HEK293 (cell line): ENCODE data around the gene SMAD7.

Experiments
- CTCF ChIA-PET: fragments of 350-600 bp; formaldehyde crosslinking; extraction: SDS; loops from one replicate; lab custom pipeline; 2021; ENCODE audit warnings: antibody characterized with exemption; lab: Yijun Ruan, JAX
- POLR2A ChIA-PET: fragments of 300-600 bp; formaldehyde crosslinking; extraction: SDS; loops from one replicate; lab custom pipeline; 2020; ENCODE audit warnings: antibody characterized with exemption, inconsistent platforms; lab: Yijun Ruan, JAX
- H3K27ac ChIP-seq: fragments of 200-500 bp; sonication (Bioruptor generic); 2 replicates; pipeline ENCODE4 v1.5.1; 2014; ENCODE audit warnings: low read depth, low read length, control low read depth, inconsistent platforms; ENCODE audit errors: extremely low read depth
- H3K36me3 ChIP-seq, 2 experiments: fragments of 200-500 bp in 1 of 2; sonication (Bioruptor generic) in 1 of 2; 1 replicate in 1 of 2; 2 replicates in 1 of 2; pipeline ENCODE4 v1.5.1; 2014 to 2017; ENCODE audit warnings: inconsistent platforms in 2 of 2, low read length in 2 of 2; ENCODE audit not compliant: control insufficient read depth in 2 of 2, insufficient read depth in 1 of 2
- H3K4me1 ChIP-seq: fragments of 200-500 bp; sonication (Bioruptor generic); 2 replicates; pipeline ENCODE4 v1.5.1; 2014; ENCODE audit warnings: mild to moderate bottlenecking, low read length, inconsistent platforms; ENCODE audit not compliant: control insufficient read depth, insufficient read depth
- H3K4me3 ChIP-seq: 2 replicates; pipeline ENCODE4 v1.5.1; 2011; ENCODE audit warnings: low read depth, mild to moderate bottlenecking, control low read depth, low read length, moderate library complexity
- H3K9me3 ChIP-seq: fragments of 200-500 bp; sonication (Bioruptor generic); 2 replicates; pipeline ENCODE4 v1.5.1; 2014; ENCODE audit warnings: low read depth, low read length, inconsistent platforms; ENCODE audit not compliant: control insufficient read depth, insufficient read depth
- KLF9 ChIP-seq: fragments of 450-650 bp; formaldehyde crosslinking; IDR thresholded peaks from 2 replicates; pipeline ENCODE4 v1.5.1; 2016; ENCODE audit warnings: missing biosample characterization, missing genetic modification characterization, low read depth
- MYNN ChIP-seq: fragments of 450-650 bp; formaldehyde crosslinking; IDR thresholded peaks from 2 replicates; pipeline ENCODE4 v1.5.1; 2016; ENCODE audit warnings: missing biosample characterization, missing genetic modification characterization, borderline replicate concordance
- SP2 ChIP-seq: fragments of 450-650 bp; formaldehyde crosslinking; IDR thresholded peaks from 2 replicates; pipeline ENCODE4 v1.5.1; 2016; ENCODE audit warnings: missing biosample characterization, missing genetic modification characterization
- ZNF132 ChIP-seq: fragments of 450-650 bp; formaldehyde crosslinking; IDR thresholded peaks from 2 replicates; pipeline ENCODE4 v1.5.1; 2017; ENCODE audit warnings: missing biosample characterization, missing genetic modification characterization, borderline replicate concordance
- ZNF529 ChIP-seq: fragments of 450-650 bp; formaldehyde crosslinking; IDR thresholded peaks from 2 replicates; pipeline ENCODE4 v1.5.1; 2017; ENCODE audit warnings: missing genetic modification characterization, missing biosample characterization; ENCODE audit not compliant: insufficient replicate concordance
- ZNF600 ChIP-seq: fragments of 450-650 bp; formaldehyde crosslinking; IDR thresholded peaks from 2 replicates; pipeline ENCODE4 v1.5.1; 2016; ENCODE audit warnings: missing biosample characterization, missing genetic modification characterization
- ZSCAN23 ChIP-seq: fragments of 450-650 bp; formaldehyde crosslinking; IDR thresholded peaks from 2 replicates; pipeline ENCODE4 v1.5.1; 2016; ENCODE audit warnings: missing biosample characterization, missing genetic modification characterization
- TF ChIP-seq, protein P1 (sequence below): fragments of 450-650 bp; formaldehyde crosslinking; IDR thresholded peaks from 2 replicates; pipeline ENCODE4 v1.5.1; 2016; ENCODE audit warnings: missing biosample characterization, missing genetic modification characterization
- TF ChIP-seq, protein P2 (sequence below): IDR thresholded peaks from 2 replicates; pipeline ENCODE4 v1.6.1; 2011; ENCODE audit warnings: mild to moderate bottlenecking, low read depth, low read length, borderline replicate concordance
- TF ChIP-seq, protein P3 (sequence below): fragments of 450-650 bp; formaldehyde crosslinking; IDR thresholded peaks from 2 replicates; pipeline ENCODE4 v1.5.1; 2016; ENCODE audit warnings: missing biosample characterization, missing genetic modification characterization
- TF ChIP-seq, protein P4 (sequence below): fragments of 450-650 bp; formaldehyde crosslinking; IDR thresholded peaks from 2 replicates; pipeline ENCODE4 v1.5.1; 2016; ENCODE audit warnings: missing biosample characterization, missing genetic modification characterization
- TF ChIP-seq, protein P5 (sequence below): fragments of 450-650 bp; formaldehyde crosslinking; IDR thresholded peaks from 2 replicates; pipeline ENCODE4 v1.5.1; 2017; ENCODE audit warnings: missing biosample characterization, missing genetic modification characterization
- TF ChIP-seq, protein P6 (sequence below): fragments of 450-650 bp; formaldehyde crosslinking; IDR thresholded peaks from 2 replicates; pipeline ENCODE4 v1.5.1; 2016; ENCODE audit warnings: missing biosample characterization, missing genetic modification characterization

SMAD7 gene

DNA sequence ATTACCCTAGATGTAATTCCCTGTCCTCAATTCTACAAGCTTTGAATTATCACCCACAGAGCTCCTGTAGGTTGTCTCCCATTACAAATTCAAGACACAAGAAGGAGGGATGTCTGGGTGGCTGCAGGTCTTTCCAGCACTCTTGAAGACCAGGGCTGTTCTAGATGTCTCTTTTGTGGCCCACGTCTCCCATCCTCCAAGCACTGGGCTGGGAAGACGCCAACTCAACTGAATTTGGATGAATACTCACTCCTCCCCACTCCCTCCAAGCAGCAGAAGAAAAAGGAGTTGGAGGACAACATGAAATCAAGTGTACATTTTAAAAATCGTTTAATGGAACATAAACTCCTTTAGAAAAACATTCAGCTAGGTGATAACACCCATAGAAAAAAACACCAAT, 31.2 kb downstream of the SMAD7 start (continued):
- TF ChIP-seq, protein P1, sequence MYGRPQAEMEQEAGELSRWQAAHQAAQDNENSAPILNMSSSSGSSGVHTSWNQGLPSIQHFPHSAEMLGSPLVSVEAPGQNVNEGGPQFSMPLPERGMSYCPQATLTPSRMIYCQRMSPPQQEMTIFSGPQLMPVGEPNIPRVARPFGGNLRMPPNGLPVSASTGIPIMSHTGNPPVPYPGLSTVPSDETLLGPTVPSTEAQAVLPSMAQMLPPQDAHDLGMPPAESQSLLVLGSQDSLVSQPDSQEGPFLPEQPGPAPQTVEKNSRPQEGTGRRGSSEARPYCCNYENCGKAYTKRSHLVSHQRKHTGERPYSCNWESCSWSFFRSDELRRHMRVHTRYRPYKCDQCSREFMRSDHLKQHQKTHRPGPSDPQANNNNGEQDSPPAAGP, result no peak
- TF ChIP-seq, protein P2, sequence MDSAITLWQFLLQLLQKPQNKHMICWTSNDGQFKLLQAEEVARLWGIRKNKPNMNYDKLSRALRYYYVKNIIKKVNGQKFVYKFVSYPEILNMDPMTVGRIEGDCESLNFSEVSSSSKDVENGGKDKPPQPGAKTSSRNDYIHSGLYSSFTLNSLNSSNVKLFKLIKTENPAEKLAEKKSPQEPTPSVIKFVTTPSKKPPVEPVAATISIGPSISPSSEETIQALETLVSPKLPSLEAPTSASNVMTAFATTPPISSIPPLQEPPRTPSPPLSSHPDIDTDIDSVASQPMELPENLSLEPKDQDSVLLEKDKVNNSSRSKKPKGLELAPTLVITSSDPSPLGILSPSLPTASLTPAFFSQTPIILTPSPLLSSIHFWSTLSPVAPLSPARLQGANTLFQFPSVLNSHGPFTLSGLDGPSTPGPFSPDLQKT, result no peak
- TF ChIP-seq KLF9, result no peak
- TF ChIP-seq, all 188 proteins: peak for 0

DNA sequence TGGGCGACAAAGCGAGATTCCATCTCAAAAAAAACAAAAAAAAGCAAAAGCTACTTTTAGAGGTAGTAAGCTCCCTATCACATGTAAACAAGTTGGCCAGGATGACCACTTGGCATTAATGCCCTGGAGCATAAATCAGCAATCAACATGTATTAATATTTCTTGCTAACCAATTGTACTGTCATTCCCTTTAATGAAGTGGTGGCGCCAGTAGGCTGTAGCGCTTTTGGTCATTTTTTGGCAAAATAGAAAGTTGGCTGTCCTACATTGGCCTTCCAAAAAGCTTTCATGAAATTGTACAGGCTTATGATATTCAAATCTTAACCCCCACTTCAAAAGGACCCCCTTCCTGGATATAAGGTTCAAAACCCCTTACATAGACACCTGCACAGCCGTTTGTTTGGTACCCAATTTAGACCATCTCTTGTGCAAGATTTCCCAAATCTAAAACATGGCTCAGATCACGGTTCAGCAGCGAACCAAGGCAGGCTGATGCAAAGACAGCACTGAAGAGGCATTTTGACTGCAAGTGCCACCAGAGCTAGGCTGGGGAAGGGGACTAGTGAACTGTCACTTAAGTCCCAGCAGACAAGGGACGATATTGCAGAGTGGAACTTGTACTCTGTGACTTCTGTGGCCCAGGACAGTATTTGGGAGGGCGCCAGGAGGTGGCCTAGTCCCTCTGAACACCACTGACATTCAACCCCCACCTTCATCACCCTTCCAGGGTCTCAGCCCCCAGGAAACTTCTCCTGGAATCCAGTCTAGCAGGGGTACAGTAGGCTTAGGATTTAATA, 31.9 kb downstream of the SMAD7 start:
- Histone ChIP-seq H3K4me1 (peaks cover 30% of the 10 kb centered on the region), H3K36me3 (peaks cover 13 to 44% of the 10 kb centered on the region in 2 experiments), H3K4me3 (no peak overlapping the region), H3K9me3 (no peaks in the 10 kb centered on the region), H3K27ac (no peak overlapping the region)
- ChIA-PET POLR2A (interaction anchor here (0.6 to 1.4 kb wide), 3 partner anchors 11 to 319 kb away, joined by 3 to 5 read pairs (median 3); no protein-coding TSS in a partner anchor), CTCF (interaction anchor here (0.7 kb wide), 1 partner anchor 297 kb away, joined by 3 read pairs; no protein-coding TSS in a partner anchor)
- TF ChIP-seq ZSCAN23 (tag by site-specific recombination) (no peak), ZNF132 (tag by site-specific recombination) (no peak), MYNN (tag by site-specific recombination) (no peak), ZNF529 (tag by site-specific recombination) (no peak)
- TF ChIP-seq, protein P3, sequence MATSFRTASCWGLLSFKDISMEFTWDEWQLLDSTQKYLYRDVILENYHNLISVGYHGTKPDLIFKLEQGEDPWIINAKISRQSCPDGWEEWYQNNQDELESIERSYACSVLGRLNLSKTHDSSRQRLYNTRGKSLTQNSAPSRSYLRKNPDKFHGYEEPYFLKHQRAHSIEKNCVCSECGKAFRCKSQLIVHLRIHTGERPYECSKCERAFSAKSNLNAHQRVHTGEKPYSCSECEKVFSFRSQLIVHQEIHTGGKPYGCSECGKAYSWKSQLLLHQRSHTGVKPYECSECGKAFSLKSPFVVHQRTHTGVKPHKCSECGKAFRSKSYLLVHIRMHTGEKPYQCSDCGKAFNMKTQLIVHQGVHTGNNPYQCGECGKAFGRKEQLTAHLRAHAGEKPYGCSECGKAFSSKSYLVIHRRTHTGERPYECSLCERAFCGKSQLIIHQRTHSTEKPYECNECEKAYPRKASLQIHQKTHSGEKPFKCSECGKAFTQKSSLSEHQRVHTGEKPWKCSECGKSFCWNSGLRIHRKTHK (tag by site-specific recombination), result no peak
- TF ChIP-seq, protein P4, sequence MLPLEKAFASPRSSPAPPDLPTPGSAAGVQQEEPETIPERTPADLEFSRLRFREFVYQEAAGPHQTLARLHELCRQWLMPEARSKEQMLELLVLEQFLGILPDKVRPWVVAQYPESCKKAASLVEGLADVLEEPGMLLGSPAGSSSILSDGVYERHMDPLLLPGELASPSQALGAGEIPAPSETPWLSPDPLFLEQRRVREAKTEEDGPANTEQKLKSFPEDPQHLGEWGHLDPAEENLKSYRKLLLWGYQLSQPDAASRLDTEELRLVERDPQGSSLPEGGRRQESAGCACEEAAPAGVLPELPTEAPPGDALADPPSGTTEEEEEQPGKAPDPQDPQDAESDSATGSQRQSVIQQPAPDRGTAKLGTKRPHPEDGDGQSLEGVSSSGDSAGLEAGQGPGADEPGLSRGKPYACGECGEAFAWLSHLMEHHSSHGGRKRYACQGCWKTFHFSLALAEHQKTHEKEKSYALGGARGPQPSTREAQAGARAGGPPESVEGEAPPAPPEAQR (tag by site-specific recombination), result no peak

DNA sequence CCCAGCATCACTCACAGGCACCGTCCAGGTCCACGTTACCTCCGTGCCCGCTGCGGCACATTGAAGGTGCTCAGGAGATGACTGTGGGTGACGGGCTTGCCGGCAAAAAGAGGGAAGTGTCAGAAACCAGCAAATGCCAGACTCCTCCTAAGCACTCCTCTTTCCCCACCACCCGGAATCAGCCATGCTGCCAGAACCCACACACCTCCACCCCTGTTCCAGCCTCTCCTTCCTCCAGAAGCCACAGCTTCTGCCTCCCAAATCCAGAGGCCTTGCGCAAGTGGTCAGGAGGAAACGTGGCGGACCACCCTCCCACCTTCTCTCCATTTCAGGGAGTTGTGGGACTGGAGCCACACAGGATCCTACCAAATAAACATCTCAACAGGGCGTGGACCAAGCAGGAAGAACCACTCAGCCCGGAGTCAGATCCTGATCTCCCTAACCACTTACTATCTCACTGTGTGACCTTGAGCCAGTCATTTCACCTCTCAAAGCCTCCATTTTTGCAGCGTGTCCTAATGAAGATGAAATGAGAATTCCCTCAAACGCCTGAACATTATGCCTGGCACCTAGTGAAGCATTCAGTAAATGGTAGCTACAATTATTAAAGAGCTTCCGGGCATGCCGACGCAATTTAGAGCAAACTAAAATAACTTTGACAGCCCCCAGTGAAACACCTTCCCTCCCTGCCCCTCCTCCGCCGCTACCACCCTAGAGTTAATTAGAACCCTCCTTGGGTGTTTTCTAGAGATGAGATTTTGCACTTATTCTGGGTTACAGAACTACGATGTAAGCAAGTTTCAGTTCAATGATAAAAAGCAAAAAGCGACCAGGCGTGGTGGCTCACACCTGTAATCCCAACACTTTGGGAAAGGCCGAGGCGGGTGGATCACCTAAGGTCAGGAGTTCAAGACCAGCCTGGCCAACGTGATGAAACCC, 32.9 kb downstream of the SMAD7 start:
- H3K4me3 ChIP-seq, result no peak overlapping the region
- no peak overlapping the region for H3K27ac ChIP-seq
- TF ChIP-seq SP2 (tag by site-specific recombination) (no peak), ZNF600 (tag by site-specific recombination) (0 out of 2 replicates have a peak, but pooled peaks have one; percentile 45)
- TF ChIP-seq, protein P5, sequence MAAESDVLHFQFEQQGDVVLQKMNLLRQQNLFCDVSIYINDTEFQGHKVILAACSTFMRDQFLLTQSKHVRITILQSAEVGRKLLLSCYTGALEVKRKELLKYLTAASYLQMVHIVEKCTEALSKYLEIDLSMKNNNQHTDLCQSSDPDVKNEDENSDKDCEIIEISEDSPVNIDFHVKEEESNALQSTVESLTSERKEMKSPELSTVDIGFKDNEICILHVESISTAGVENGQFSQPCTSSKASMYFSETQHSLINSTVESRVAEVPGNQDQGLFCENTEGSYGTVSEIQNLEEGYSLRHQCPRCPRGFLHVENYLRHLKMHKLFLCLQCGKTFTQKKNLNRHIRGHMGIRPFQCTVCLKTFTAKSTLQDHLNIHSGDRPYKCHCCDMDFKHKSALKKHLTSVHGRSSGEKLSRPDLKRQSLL (tag by site-specific recombination), result no peak
- TF ChIP-seq, protein P6, sequence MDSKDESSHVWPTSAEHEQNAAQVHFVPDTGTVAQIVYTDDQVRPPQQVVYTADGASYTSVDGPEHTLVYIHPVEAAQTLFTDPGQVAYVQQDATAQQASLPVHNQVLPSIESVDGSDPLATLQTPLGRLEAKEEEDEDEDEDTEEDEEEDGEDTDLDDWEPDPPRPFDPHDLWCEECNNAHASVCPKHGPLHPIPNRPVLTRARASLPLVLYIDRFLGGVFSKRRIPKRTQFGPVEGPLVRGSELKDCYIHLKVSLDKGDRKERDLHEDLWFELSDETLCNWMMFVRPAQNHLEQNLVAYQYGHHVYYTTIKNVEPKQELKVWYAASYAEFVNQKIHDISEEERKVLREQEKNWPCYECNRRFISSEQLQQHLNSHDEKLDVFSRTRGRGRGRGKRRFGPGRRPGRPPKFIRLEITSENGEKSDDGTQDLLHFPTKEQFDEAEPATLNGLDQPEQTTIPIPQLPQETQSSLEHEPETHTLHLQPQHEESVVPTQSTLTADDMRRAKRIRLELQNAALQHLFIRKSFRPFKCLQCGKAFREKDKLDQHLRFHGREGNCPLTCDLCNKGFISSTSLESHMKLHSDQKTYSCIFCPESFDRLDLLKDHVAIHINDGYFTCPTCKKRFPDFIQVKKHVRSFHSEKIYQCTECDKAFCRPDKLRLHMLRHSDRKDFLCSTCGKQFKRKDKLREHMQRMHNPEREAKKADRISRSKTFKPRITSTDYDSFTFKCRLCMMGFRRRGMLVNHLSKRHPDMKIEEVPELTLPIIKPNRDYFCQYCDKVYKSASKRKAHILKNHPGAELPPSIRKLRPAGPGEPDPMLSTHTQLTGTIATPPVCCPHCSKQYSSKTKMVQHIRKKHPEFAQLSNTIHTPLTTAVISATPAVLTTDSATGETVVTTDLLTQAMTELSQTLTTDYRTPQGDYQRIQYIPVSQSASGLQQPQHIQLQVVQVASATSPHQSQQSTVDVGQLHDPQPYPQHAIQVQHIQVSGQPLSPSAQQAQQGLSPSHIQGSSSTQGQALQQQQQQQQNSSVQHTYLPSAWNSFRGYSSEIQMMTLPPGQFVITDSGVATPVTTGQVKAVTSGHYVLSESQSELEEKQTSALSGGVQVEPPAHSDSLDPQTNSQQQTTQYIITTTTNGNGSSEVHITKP (tag by site-specific recombination), result 0 out of 2 replicates have a peak, but pooled peaks have one; percentile 8
- POLR2A ChIA-PET, result interaction anchor here (0.6 to 0.7 kb wide), 2 partner anchors 29 to 320 kb away, joined by 3 to 5 read pairs; no protein-coding TSS in a partner anchor
- H3K9me3 ChIP-seq, result no peaks in the 10 kb centered on the region
- peaks cover 13 to 34% of the 10 kb centered on the region in 2 experiments for H3K36me3 ChIP-seq
- H3K4me1 ChIP-seq, result peaks cover 20% of the 10 kb centered on the region
- CTCF ChIA-PET, result interaction anchor here (1.6 kb wide), 1 partner anchor 140 kb away, joined by 5 read pairs; no protein-coding TSS in a partner anchor
